Progenitor cell of endocrine pancreas (in vitro differentiated cells): ENCODE measurements around the gene CDYL. TPM values are rescaled to one million over a fixed set of nuclear protein-coding genes. Genes with fewer than 3 reads are reported as not detected.

Experiments used
- DNase-seq: peaks from one replicate; pipeline ENCODE4 v3.0.0; 2021; ENCODE audit warnings: low spot score; ENCODE audit not compliant: unreplicated experiment
- H3K27ac Mint-ChIP-seq: 2 replicates; pipeline ENCODE4 v1.8.0; 2021; ENCODE audit warnings: mild to moderate bottlenecking, moderate library complexity, mixed read lengths
- H3K27me3 Mint-ChIP-seq: 2 replicates; pipeline ENCODE4 v1.8.0; 2021; ENCODE audit warnings: mixed read lengths
- H3K36me3 Mint-ChIP-seq: 2 replicates; pipeline ENCODE4 v1.8.0; 2022; ENCODE audit warnings: mixed read lengths; ENCODE audit not compliant: insufficient read depth
- H3K4me1 Mint-ChIP-seq: 2 replicates; pipeline ENCODE4 v1.8.0; 2021; ENCODE audit warnings: low read depth, mixed read lengths
- H3K4me3 Mint-ChIP-seq: 2 replicates; pipeline ENCODE4 v1.8.0; 2021; ENCODE audit warnings: low read depth, mild to moderate bottlenecking, moderate library complexity, mixed read lengths
- H3K9me3 Mint-ChIP-seq: 2 replicates; pipeline ENCODE4 v1.8.0; 2021; ENCODE audit warnings: low read depth, mixed read lengths
- total RNA-seq: library from RNA; stranded (reverse); gene quantifications from 2 replicates; pipeline ENCODE4 v1.2.1, GENCODE V29; 2021
- TF ChIP-seq, protein P1 (sequence below): fragments of 200-600 bp; sonication (generic); IDR thresholded peaks from one replicate; pipeline ENCODE4 v1.5.0; 2021; ENCODE audit warnings: antibody characterized with exemption, mild to moderate bottlenecking; ENCODE audit not compliant: unreplicated experiment

The CDYL gene
- total RNA-seq, 1 donor from 2014 or later, result 78.3 TPM

GRCh38 chr6:4743062-4743461 is 33.1 kb upstream of the CDYL start:
- DNase-seq, result no peak
- no peaks in the 10 kb centered on the region for H3K36me3 Mint-ChIP-seq
- no peak overlapping the region for H3K4me3 Mint-ChIP-seq
- no peaks in the 10 kb centered on the region for H3K9me3 Mint-ChIP-seq
- TF ChIP-seq, protein P1, sequence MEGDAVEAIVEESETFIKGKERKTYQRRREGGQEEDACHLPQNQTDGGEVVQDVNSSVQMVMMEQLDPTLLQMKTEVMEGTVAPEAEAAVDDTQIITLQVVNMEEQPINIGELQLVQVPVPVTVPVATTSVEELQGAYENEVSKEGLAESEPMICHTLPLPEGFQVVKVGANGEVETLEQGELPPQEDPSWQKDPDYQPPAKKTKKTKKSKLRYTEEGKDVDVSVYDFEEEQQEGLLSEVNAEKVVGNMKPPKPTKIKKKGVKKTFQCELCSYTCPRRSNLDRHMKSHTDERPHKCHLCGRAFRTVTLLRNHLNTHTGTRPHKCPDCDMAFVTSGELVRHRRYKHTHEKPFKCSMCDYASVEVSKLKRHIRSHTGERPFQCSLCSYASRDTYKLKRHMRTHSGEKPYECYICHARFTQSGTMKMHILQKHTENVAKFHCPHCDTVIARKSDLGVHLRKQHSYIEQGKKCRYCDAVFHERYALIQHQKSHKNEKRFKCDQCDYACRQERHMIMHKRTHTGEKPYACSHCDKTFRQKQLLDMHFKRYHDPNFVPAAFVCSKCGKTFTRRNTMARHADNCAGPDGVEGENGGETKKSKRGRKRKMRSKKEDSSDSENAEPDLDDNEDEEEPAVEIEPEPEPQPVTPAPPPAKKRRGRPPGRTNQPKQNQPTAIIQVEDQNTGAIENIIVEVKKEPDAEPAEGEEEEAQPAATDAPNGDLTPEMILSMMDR, result no peak
- no peak overlapping the region for H3K27ac Mint-ChIP-seq
- peaks cover 5% of the 10 kb centered on the region for H3K27me3 Mint-ChIP-seq
- no peaks in the 10 kb centered on the region for H3K4me1 Mint-ChIP-seq

DNA sequence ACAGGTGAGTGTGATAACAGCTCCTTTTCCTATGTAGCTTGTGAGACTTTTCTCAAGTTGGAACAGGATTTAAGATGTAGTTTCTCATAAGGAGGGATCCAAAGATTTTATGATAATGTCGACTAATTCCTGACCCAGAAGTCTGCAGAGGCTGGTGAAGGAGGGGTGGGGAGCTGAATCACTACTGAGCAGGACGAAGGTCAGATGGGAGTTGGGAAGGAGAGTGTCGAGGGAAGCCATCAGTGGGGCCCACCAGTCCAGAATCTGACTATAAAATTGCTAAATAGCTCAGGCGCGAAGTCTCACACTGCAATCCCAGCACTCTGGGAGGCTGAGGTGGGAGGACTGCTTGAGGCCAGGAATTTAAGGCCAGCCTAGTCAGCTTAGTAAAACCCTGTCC is 32.3 kb upstream of the CDYL start:
- Mint-ChIP-seq H3K27ac (no peak overlapping the region), H3K27me3 (peaks cover 8% of the 10 kb centered on the region), H3K9me3 (no peaks in the 10 kb centered on the region), H3K4me3 (no peak overlapping the region), H3K36me3 (no peaks in the 10 kb centered on the region), H3K4me1 (no peaks in the 10 kb centered on the region)
- TF ChIP-seq, protein P1, result no peak
- no peak for DNase-seq

- Mint-ChIP-seq H3K4me1 (no peaks in the 10 kb centered on the region), H3K27ac (no peak overlapping the region), H3K27me3 (peaks cover 3% of the 10 kb centered on the region), H3K36me3 (no peaks in the 10 kb centered on the region), H3K4me3 (no peak overlapping the region), H3K9me3 (no peaks in the 10 kb centered on the region)
- DNase-seq, result no peak
- TF ChIP-seq, protein P1, result no peak
These were observed 28.6 kb upstream of the CDYL start for GRCh38 chr6:4747588-4747987.

DNA sequence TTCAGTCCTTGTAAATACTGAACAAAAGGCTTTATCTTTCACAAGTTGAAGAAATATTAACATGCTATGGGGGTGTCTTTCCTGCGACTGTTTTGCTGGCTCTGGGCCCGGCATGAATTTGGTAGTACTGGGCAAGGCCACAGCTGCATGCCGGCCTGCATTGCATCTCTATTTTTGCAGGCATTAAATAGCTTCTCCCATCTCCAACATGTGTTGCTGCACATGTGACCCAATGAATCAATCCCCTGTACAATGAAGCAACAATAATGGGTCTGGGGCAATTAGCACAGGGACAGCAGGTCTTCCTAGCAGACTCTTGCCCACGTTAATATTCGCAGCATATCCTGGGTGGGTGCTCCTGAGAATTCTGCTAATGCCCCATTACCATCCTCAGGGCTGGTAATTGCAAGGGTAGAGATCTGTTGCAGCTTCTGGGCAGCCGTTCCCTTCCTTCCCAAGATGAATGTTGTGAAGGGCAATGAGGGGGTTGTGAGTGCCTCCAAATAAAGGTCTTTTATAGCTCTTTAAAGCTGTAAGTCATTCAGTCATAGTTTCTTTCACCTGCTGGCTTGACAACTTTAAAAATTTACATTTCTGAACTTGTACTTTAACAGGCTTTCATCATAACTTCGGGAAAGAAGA is 24.3 kb upstream of the CDYL start:
- Mint-ChIP-seq H3K27ac (no peak overlapping the region), H3K9me3 (no peaks in the 10 kb centered on the region), H3K4me1 (no peaks in the 10 kb centered on the region), H3K36me3 (no peaks in the 10 kb centered on the region), H3K4me3 (no peak overlapping the region), H3K27me3 (peaks cover 3% of the 10 kb centered on the region)
- no peak for DNase-seq
- TF ChIP-seq, protein P1, result no peak

DNA sequence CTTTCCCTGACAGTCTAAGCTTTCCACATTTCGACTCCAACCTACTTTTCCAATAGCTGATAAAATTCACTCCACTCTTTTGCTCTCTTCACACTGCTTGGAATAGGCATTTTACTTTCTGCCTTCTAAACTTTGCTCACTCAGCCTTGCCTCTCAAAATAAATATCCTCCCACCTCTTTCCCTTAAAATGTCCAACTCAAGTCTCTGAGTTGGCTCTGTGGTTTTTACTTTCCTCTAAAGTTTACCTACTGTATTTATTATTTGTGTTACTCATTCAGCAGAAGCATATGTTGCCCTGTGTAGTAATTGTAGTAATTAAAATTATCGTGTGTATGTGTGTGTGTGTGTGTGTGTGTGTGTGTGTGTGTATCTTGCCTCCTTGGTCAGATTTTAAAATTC is 20.0 kb upstream of the CDYL start:
- no peaks in the 10 kb centered on the region for H3K36me3 Mint-ChIP-seq
- H3K4me3 Mint-ChIP-seq, result no peak overlapping the region
- TF ChIP-seq, protein P1, result no peak
- no peaks in the 10 kb centered on the region for H3K4me1 Mint-ChIP-seq
- H3K9me3 Mint-ChIP-seq, result no peaks in the 10 kb centered on the region
- no peaks in the 10 kb centered on the region for H3K27me3 Mint-ChIP-seq
- H3K27ac Mint-ChIP-seq, result no peak overlapping the region
- no peak for DNase-seq
